Activated CD8-positive, alpha-beta T cell treated with anti-CD3 and anti-CD28 coated beads for 36 hours (primary cell): ENCODE results near the gene PTPRN2. TPM values are rescaled to one million over a fixed set of nuclear protein-coding genes. Genes with fewer than 3 reads are reported as not detected.

Experiments
- ATAC-seq: fragments of 200-7000 bp; cut with Tn5 transposase; one replicate; pipeline ENCODE4 v1.10.0; 2021; ENCODE audit warnings: mild to moderate bottlenecking, moderate library complexity
- CTCF ChIA-PET: fragments of 350-600 bp; sonication (Branson Sonifier 250); formaldehyde crosslinking; loops from one replicate; lab custom pipeline; 2021; ENCODE audit warnings: antibody characterized with exemption; lab: Charles Lee
- POLR2A ChIA-PET: fragments of 350-600 bp; sonication (Branson Sonifier 250); formaldehyde crosslinking; loops from one replicate; lab custom pipeline; 2021; ENCODE audit warnings: antibody characterized with exemption; lab: Charles Lee
- DNase-seq: peaks from one replicate; pipeline ENCODE4 v3.0.0-alpha.2; 2020
- H3K27ac Mint-ChIP-seq: one replicate; pipeline ENCODE4 v1.8.0; 2021; ENCODE audit warnings: mild to moderate bottlenecking, mixed read lengths
- H3K27me3 Mint-ChIP-seq: one replicate; pipeline ENCODE4 v1.8.0; 2021; ENCODE audit warnings: mixed read lengths
- H3K36me3 Mint-ChIP-seq: one replicate; pipeline ENCODE4 v1.8.0; 2021; ENCODE audit warnings: low read depth, mixed read lengths
- H3K4me1 Mint-ChIP-seq: one replicate; pipeline ENCODE4 v1.8.0; 2021; ENCODE audit warnings: low read depth, mixed read lengths
- H3K4me3 Mint-ChIP-seq: one replicate; pipeline ENCODE4 v1.8.0; 2021; ENCODE audit warnings: mild to moderate bottlenecking, moderate library complexity, mixed read lengths
- H3K9me3 Mint-ChIP-seq: one replicate; pipeline ENCODE4 v1.8.0; 2021; ENCODE audit warnings: mixed read lengths
- CTCF ChIP-seq: fragments of 200-600 bp; IDR thresholded peaks from one replicate; pipeline ENCODE4 v1.8.0; 2022; ENCODE audit warnings: antibody characterized with exemption, mild to moderate bottlenecking
- intact Hi-C: fragments of 100-400 bp; cut with micrococcal nuclease; formaldehyde crosslinking; loops from one replicate; pipeline ENCODE4 v1.10.0; 2022
- total RNA-seq, 2 experiments: library from RNA; stranded (reverse); gene quantifications; one replicate each; pipeline ENCODE4 v1.2.3, GENCODE V29; 2021

Gene PTPRN2
- total RNA-seq, 2 experiments from 2014 or later: 0.49 to 0.65 TPM

GRCh38 chr7:157828190-157828589, 759.4 kb downstream of the PTPRN2 start:
- POLR2A ChIA-PET: no interaction called here
- intact Hi-C loops: no loop called here
- DNase-seq (no peak), ATAC-seq (no peak)
- Mint-ChIP-seq H3K36me3 (no peaks in the 10 kb centered on the region), H3K4me3 (no peak overlapping the region), H3K4me1 (peaks cover 25% of the 10 kb centered on the region), H3K27ac (no peak overlapping the region), H3K9me3 (no peaks in the 10 kb centered on the region), H3K27me3 (no peaks in the 10 kb centered on the region)
- TF ChIP-seq CTCF: no peak
- CTCF ChIA-PET: no interaction called here

DNA sequence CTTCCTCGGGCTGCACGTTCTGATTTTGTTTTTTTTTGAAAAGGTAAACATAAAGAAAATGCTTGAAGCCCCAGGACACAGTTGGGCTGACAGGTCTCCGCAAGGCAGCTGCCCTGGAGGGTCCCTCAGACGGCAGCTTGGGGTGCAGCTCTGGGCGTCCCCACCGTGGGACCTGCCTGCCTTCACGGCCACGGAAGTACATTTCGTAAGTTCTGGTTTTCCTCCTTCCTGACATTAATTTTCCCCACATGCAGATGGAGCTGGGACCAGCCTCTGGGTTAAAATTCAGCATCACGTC, 759.8 kb downstream of the PTPRN2 start:
- intact Hi-C loops: no loop called here
- Mint-ChIP-seq H3K4me3 (no peak overlapping the region), H3K9me3 (no peaks in the 10 kb centered on the region), H3K27ac (no peak overlapping the region), H3K27me3 (no peaks in the 10 kb centered on the region), H3K36me3 (no peaks in the 10 kb centered on the region), H3K4me1 (peaks cover 25% of the 10 kb centered on the region)
- ChIA-PET POLR2A (no interaction called here), CTCF (no interaction called here)
- no peak for DNase-seq
- ATAC-seq: no peak
- no peak for TF ChIP-seq CTCF

- intact Hi-C loops: no loop called here
- Mint-ChIP-seq H3K36me3 (no peaks in the 10 kb centered on the region), H3K4me1 (peaks cover 25% of the 10 kb centered on the region), H3K27ac (no peak overlapping the region), H3K4me3 (no peak overlapping the region), H3K27me3 (no peaks in the 10 kb centered on the region), H3K9me3 (no peaks in the 10 kb centered on the region)
- peak; percentile 32 for ATAC-seq
- POLR2A ChIA-PET: no interaction called here
- DNase-seq: peak; percentile 20
- no peak for TF ChIP-seq CTCF
- CTCF ChIA-PET: no interaction called here
Measured at GRCh38 chr7:157827045-157827862, 760.4 kb downstream of the PTPRN2 start.

DNA sequence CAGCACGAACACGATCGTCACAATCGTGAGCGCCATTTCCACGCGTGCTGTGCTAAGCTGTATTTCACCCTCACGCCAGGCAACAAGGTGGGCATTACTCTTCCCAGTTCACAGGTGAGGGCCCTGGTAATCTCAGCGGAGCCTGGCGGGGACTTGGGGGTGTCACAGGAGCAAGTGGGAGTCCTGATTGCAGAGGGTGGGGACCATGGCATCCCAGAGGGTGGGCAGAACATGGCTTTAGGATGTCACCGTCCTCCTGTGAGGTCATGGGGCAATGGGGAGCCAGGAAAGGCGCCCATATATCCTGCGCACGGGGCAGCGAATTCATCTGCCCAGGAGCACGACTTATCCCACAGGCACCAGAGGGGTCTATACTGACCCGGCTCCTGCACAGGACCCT, 761.1 kb downstream of the PTPRN2 start:
- intact Hi-C loops: no loop called here
- POLR2A ChIA-PET: no interaction called here
- Mint-ChIP-seq H3K27me3 (no peaks in the 10 kb centered on the region), H3K27ac (no peak overlapping the region), H3K4me3 (no peak overlapping the region), H3K36me3 (no peaks in the 10 kb centered on the region), H3K9me3 (no peaks in the 10 kb centered on the region), H3K4me1 (peaks cover 25% of the 10 kb centered on the region)
- DNase-seq: no peak
- CTCF ChIA-PET: no interaction called here
- ATAC-seq: no peak
- no peak for TF ChIP-seq CTCF

DNA sequence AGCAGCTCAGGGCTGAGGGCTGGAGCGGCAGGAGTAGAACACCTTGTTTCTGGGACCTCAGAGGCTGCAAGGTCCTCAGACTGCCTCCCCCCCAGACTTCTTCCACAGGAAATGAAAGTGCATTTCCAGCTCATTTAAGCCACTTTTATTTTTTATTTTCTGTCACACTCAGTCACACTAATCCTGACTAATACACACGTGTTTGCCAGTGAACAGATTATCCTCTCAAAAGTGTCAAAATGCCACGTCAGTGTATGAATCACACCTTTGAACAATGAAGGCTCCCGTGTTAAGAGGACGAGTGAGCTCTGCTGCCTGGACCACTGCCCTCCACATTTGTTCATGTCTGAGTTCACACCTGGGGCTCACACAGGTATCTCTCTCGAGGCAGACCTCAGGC, 762.3 kb downstream of the PTPRN2 start:
- peaks cover 25% of the 10 kb centered on the region for H3K4me1 Mint-ChIP-seq
- H3K36me3 Mint-ChIP-seq: no peaks in the 10 kb centered on the region
- DNase-seq (peak; percentile 21), ATAC-seq (peak; percentile 75)
- no peaks in the 10 kb centered on the region for H3K27me3 Mint-ChIP-seq
- CTCF ChIA-PET: interaction anchor here (1.4 kb wide), 1 partner anchor 50 kb away, joined by 3 read pairs; no protein-coding TSS in a partner anchor
- no peak overlapping the region for H3K27ac Mint-ChIP-seq
- H3K4me3 Mint-ChIP-seq: no peak overlapping the region
- intact Hi-C loops: no loop called here
- no peak for TF ChIP-seq CTCF
- no peaks in the 10 kb centered on the region for H3K9me3 Mint-ChIP-seq
- POLR2A ChIA-PET: no interaction called here
